Common myeloid progenitor, CD34-positive (primary cell): ENCODE measurements around the gene RORC.

Experiments
- CTCF ChIA-PET: fragments of 350-600 bp; sonication (Branson Sonifier 250); formaldehyde crosslinking; loops from one replicate; lab custom pipeline; 2021; ENCODE audit warnings: antibody characterized with exemption; lab: Charles Lee
- POLR2A ChIA-PET: fragments of 350-600 bp; sonication (Branson Sonifier 250); formaldehyde crosslinking; loops from one replicate; lab custom pipeline; 2021; ENCODE audit warnings: antibody characterized with exemption; lab: Charles Lee
- DNase-seq, 3 donors: peaks; one replicate each; pipeline versions ENCODE4 v3.0.0 to v3.0.0-alpha.2; 2013
- H3K27ac ChIP-seq, 2 experiments: 1 replicate in 1 of 2; 2 replicates in 1 of 2; pipeline ENCODE4 v1.7.0; 2013; ENCODE audit warnings: inconsistent platforms in 2 of 2, low read length in 2 of 2, mild to moderate bottlenecking in 2 of 2, low read depth in 1 of 2, moderate library complexity in 1 of 2; ENCODE audit not compliant: severe bottlenecking in 2 of 2, insufficient read depth in 1 of 2, poor library complexity in 1 of 2
- H3K27me3 ChIP-seq, 5 experiments: replicated peaks in 2 of 5; 1 replicate in 3 of 5; 2 replicates in 2 of 5; pipeline versions ENCODE4 v1.6.1 to v1.7.0; 2013; ENCODE audit warnings: low read length in 4 of 5, mild to moderate bottlenecking in 2 of 5, moderate library complexity in 2 of 5, inconsistent platforms in 1 of 5; ENCODE audit not compliant: insufficient read depth in 5 of 5, control insufficient read depth in 4 of 5
- H3K36me3 ChIP-seq, 4 experiments: 1 replicate in 2 of 4; 2 replicates in 2 of 4; pipeline versions ENCODE4 v1.6.1 to v1.7.0; 2013; ENCODE audit warnings: low read length in 3 of 4, control low read depth in 1 of 4, mild to moderate bottlenecking in 1 of 4; ENCODE audit not compliant: control insufficient read depth in 4 of 4, insufficient read depth in 4 of 4
- H3K4me1 ChIP-seq, 4 experiments: 1 replicate in 3 of 4; 2 replicates in 1 of 4; pipeline versions ENCODE4 v1.6.1 to v1.7.1; 2013; ENCODE audit warnings: low read length in 3 of 4, mild to moderate bottlenecking in 3 of 4, control low read depth in 1 of 4, inconsistent platforms in 1 of 4, moderate library complexity in 1 of 4; ENCODE audit not compliant: control insufficient read depth in 4 of 4, insufficient read depth in 4 of 4; ENCODE audit errors: control extremely low read depth in 1 of 4
- H3K4me3 ChIP-seq, 7 experiments: 1 replicate in 4 of 7; 2 replicates in 3 of 7; pipeline versions ENCODE4 v1.5.1 to v1.7.0; 2013; ENCODE audit warnings: mild to moderate bottlenecking in 7 of 7, low read length in 6 of 7, moderate library complexity in 6 of 7, inconsistent platforms in 2 of 7, low read depth in 2 of 7, control low read depth in 1 of 7; ENCODE audit not compliant: insufficient read depth in 4 of 7, control insufficient read depth in 1 of 7; ENCODE audit errors: extremely low read depth in 1 of 7
- H3K9me3 ChIP-seq, 5 experiments: 1 replicate in 4 of 5; 2 replicates in 1 of 5; pipeline versions ENCODE4 v1.6.1 to v1.7.1; 2013; ENCODE audit warnings: low read length in 4 of 5, mild to moderate bottlenecking in 2 of 5, inconsistent platforms in 1 of 5, low read depth in 1 of 5, moderate library complexity in 1 of 5; ENCODE audit not compliant: control insufficient read depth in 4 of 5, insufficient read depth in 2 of 5; ENCODE audit errors: control extremely low read depth in 1 of 5
- WGBS: methylation state at CpG from one replicate; pipeline ENCODE4 v1.1.5; 2013; ENCODE audit not compliant: insufficient coverage; 5-methylcytosine and 5-hydroxymethylcytosine counted together

Gene RORC

DNA sequence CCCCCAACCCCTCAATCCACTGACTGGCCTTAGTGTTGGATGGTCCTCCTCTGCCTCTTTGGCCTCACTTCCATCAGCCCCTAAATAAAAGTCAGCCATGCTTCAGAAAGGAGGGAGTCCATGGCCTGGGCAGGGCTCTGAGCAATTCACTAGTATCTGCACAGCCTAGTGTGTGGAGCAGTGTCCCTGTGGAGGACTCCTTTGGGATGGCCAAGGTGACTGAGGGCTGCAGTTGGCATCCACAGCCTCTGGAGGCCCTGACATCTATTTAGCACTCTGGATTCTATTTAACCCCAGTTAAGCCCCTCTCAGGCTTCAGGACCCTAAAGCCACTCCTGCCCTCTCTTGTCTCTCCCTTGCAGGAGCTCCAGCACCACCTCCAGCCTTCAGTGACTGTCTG is 18.3 kb upstream of the RORC start:
- Histone ChIP-seq H3K9me3 (no peaks in the 10 kb centered on the region), H3K27me3 (no peaks in the 10 kb centered on the region), H3K4me3 (no peak overlapping the region), H3K27ac (no peak overlapping the region), H3K4me1 (peaks cover 0 to 46% (median 22%) of the 10 kb centered on the region in 4 experiments), H3K36me3 (no peaks in the 10 kb centered on the region)
- DNase-seq, result no peak
- ChIA-PET POLR2A (no interaction called here), CTCF (interaction anchor here (0.7 to 1.1 kb wide), 3 partner anchors 9 to 31 kb away, joined by 3 to 4 read pairs (median 4); no protein-coding TSS in a partner anchor)

- CTCF ChIA-PET, result interaction anchor here (0.8 to 1.4 kb wide), 5 partner anchors 8 to 117 kb away, joined by 3 to 4 read pairs (median 4); no protein-coding TSS in a partner anchor
- WGBS, result 100% methylated on average over 2 of the region's 3 CpGs
- H3K27me3 ChIP-seq, result no peaks in the 10 kb centered on the region
These were observed 17.5 kb upstream of the RORC start for GRCh38 chr1:151849126-151849525.

GRCh38 chr1:151847867-151848596 is 16.4 kb upstream of the RORC start:
- ChIA-PET CTCF (interaction anchor here (0.8 to 3.4 kb wide), 5 partner anchors 11 to 116 kb away, joined by 3 to 17 read pairs (median 5); no protein-coding TSS in a partner anchor), POLR2A (interaction anchor here (1.0 kb wide), 1 partner anchor 12 kb away, joined by 5 read pairs; no protein-coding TSS in a partner anchor)
- H3K4me1 ChIP-seq, result peaks cover 0 to 53% (median 22%) of the 10 kb centered on the region in 4 experiments
- H3K27me3 ChIP-seq, result no peaks in the 10 kb centered on the region
- H3K4me3 ChIP-seq, result peak overlapping the region in 1 of 7 experiments; percentile 14
- H3K27ac ChIP-seq, result peak overlapping the region in 1 of 2 experiments; percentile 35
- peak in 2 of 3 donors; percentile 80 to 90 for DNase-seq
- H3K36me3 ChIP-seq, result no peaks in the 10 kb centered on the region
- 76% methylated on average over 3 of the region's 11 CpGs for WGBS
- H3K9me3 ChIP-seq, result no peaks in the 10 kb centered on the region

More at GRCh38 chr1:151849126-151849525, 17.5 kb upstream of the RORC start:
- Histone ChIP-seq H3K4me1 (peaks cover 0 to 49% (median 22%) of the 10 kb centered on the region in 4 experiments), H3K4me3 (no peak overlapping the region), H3K27ac (no peak overlapping the region), H3K36me3 (no peaks in the 10 kb centered on the region), H3K9me3 (no peaks in the 10 kb centered on the region)
- POLR2A ChIA-PET, result no interaction called here
- DNase-seq, result no peak

DNA sequence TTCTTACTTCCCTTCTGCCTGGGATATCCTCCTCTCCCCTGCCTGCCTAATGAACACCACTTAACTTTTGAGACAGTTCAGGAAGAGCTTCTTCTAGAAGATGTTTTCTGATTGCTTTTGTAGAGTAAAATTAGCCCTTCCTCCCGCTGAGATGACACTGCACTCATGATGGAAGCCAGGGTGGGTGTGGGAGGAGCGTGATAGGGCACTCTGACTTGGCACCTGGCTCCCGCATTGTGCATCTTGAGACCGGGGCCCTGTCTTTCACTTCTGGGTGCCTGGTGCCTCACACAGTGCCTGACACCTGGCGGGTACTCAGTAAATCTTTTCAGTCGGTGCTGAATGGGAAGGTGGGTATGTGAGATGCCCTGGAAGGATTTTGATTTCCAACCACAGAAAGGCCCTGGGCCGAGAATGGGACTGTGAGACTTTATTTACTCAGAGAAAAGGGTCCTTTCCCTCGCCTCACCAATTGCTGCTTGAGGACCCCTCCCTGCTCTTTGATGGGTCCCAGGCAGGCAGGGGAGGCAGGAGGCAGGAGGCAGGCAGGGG is 15.2 kb upstream of the RORC start:
- WGBS, result 92% methylated on average over 7 of the region's 8 CpGs
- no peaks in the 10 kb centered on the region for H3K27me3 ChIP-seq
- no peak for DNase-seq

GRCh38 chr1:151846062-151846568 is 14.5 kb upstream of the RORC start:
- WGBS, result 68% methylated on average over 6 of the region's 6 CpGs
- CTCF ChIA-PET, result interaction anchor here (0.6 to 3.4 kb wide), 7 partner anchors 9 to 153 kb away, joined by 3 to 17 read pairs (median 4); no protein-coding TSS in a partner anchor
- POLR2A ChIA-PET, result no interaction called here
- peak in 2 of 3 donors; percentile 48 to 62 for DNase-seq
- Histone ChIP-seq H3K9me3 (no peaks in the 10 kb centered on the region), H3K27me3 (no peaks in the 10 kb centered on the region), H3K36me3 (no peaks in the 10 kb centered on the region), H3K4me3 (no peak overlapping the region), H3K27ac (no peak overlapping the region), H3K4me1 (peaks cover 0 to 47% (median 22%) of the 10 kb centered on the region in 4 experiments)

More for the DNA sequence above, 15.2 kb upstream of the RORC start:
- H3K4me1 ChIP-seq, result peaks cover 0 to 53% (median 22%) of the 10 kb centered on the region in 4 experiments
- no peak overlapping the region for H3K4me3 ChIP-seq
- H3K27ac ChIP-seq, result no peak overlapping the region
- no peaks in the 10 kb centered on the region for H3K9me3 ChIP-seq
- ChIA-PET POLR2A (no interaction called here), CTCF (interaction anchor here (1.2 to 3.4 kb wide), 4 partner anchors 10 to 40 kb away, joined by 4 to 17 read pairs (median 5); no protein-coding TSS in a partner anchor)
- no peaks in the 10 kb centered on the region for H3K36me3 ChIP-seq

GRCh38 chr1:151843398-151843797 is 11.8 kb upstream of the RORC start:
- Histone ChIP-seq H3K9me3 (no peaks in the 10 kb centered on the region), H3K27me3 (peaks cover 0 to 24% (median 15%) of the 10 kb centered on the region in 5 experiments), H3K27ac (no peak overlapping the region), H3K4me3 (no peak overlapping the region), H3K4me1 (peaks cover 0 to 48% (median 31%) of the 10 kb centered on the region in 4 experiments), H3K36me3 (no peaks in the 10 kb centered on the region)
- ChIA-PET POLR2A (no interaction called here), CTCF (interaction anchor here (0.9 to 1.5 kb wide), 3 partner anchors 9 to 38 kb away, joined by 3 to 4 read pairs (median 3); no protein-coding TSS in a partner anchor)
- WGBS, result no CpG with 5 or more reads among the region's 2 CpGs
- peak in 2 of 3 donors; percentile 75 to 85 for DNase-seq
